Cardiac fibroblast (primary cell): ENCODE results near the gene RAP1GDS1.
"Not testable (repeated sequence)": the region's sequence is repeated elsewhere in the genome, so short reads cannot be mapped to it uniquely, and the experiment has no call there.

Experiments
- DNase-seq, 2 donors: peaks; one replicate each; pipeline versions ENCODE4 v3.0.0 to v3.0.0-alpha.2; 2010; ENCODE audit warnings: low read depth in 2 of 2
- H3K4me3 ChIP-seq, 2 donors: replicated peaks in 1 of 2; 1 replicate in 1 of 2; 2 replicates in 1 of 2; pipeline ENCODE4 v1.5.1; 2011; ENCODE audit warnings: low read depth in 2 of 2, low read length in 2 of 2, mild to moderate bottlenecking in 2 of 2, moderate library complexity in 1 of 2
- CTCF ChIP-seq: IDR thresholded peaks from one replicate; pipeline ENCODE4 v1.5.1; 2011; ENCODE audit warnings: low read depth, mild to moderate bottlenecking, low read length, inconsistent platforms

RAP1GDS1 gene

DNA sequence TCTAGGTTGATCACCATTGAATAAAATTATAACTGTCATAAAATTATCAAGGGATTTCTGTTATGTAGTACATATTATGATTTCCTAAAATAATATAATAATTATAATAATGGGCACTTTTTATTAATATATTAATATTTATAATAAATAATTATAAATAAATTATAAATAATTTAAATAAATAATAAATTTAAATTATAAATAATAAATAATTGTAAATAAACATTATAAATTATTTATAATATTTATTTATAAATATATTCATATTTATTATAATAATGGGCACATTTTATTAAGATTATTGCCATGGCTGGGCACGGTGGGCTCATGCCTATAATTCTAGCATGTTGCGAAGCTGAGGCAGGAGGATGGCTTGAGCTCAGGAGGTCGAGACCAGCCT is 24.5 kb downstream of the RAP1GDS1 start:
- no peak overlapping the region for H3K4me3 ChIP-seq
- DNase-seq, result no peak
- no peak for TF ChIP-seq CTCF

DNA sequence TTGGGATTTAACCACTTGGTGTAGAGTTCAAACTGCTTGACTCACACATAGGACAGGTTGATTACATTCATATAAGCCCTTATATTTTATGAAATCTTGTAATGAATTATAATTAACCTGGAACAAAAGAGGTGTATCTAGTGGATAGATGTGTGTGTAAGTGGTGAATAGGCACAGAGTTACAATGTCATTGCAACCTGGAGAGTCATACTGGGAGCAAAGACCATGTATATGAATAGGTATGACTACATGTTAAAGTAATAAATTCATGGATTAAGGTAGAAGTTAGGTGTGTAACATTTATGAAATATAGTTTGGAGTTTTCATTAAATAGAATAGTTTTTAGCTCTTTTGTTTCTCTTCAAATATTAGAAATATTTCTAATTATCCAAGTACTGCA is 26.1 kb downstream of the RAP1GDS1 start:
- TF ChIP-seq CTCF, result no peak
- DNase-seq, result no peak
- no peak overlapping the region for H3K4me3 ChIP-seq

DNA sequence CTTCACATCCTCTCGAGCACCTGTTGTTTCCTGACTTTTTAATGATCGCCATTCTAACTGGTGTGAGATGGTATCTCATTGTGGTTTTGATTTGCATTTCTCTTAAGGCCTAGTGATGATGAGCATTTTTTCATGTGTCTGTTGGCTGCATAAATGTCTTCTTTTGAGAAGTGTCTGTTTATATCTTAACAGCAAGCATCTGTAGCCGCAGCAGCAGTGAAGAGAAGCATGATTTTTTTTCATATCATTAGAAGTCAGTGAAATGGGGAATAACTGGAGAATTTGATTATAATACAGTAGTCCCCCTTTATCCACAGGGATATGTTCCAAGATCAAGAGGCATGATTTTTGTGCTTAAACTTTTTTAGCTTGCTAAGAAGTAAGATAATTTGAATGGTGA is 27.5 kb downstream of the RAP1GDS1 start:
- DNase-seq, result not testable (repeated sequence)

GRCh38 chr4:98289375-98289774 is 28.2 kb downstream of the RAP1GDS1 start:
- DNase-seq, result no peak
- TF ChIP-seq CTCF, result no peak
- H3K4me3 ChIP-seq, result no peak overlapping the region

More for the DNA sequence above, 27.5 kb downstream of the RAP1GDS1 start:
- not testable (repeated sequence) for H3K4me3 ChIP-seq

GRCh38 chr4:98290511-98290910 is 29.3 kb downstream of the RAP1GDS1 start:
- peak; percentile 61 to 67 for DNase-seq
- H3K4me3 ChIP-seq, result no peak overlapping the region
- no peak for TF ChIP-seq CTCF

DNA sequence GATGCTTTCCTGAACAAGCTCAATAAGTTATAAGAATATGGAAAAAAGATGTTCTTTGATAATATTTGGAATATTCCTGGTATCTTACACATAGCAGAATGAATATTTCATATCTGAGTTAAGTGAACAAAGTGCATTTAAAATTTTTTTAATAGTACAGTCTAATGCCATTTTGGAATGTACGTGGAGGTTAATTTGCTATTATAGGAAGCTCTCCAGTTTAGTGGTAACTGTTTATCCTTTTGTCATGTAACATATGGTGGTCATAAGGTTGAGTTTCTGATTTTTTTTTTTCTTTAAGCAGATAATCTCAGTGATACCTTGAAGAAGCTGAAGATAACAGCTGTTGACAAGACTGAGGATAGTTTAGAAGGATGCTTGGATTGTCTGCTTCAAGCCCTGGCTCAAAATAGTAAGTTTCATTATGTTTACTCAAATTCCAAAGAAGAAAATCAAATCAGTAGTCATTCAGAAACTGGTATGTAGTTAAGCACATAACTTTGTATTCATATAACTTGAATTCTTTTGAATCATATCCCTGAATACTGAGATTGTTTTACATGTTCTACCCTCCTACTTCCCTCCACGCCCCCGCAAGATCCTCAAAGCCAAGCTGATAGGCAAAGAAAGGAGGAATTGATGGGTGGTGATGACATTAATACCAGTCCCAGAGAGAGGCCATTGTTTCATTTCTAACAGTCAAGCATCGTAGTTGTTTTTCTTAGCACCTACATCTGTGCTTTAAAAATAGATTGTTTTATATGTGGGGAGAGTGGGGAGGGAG is 32.1 kb downstream of the RAP1GDS1 start:
- peak; percentile 35 to 60 for DNase-seq
- no peak for TF ChIP-seq CTCF
- no peak overlapping the region for H3K4me3 ChIP-seq

GRCh38 chr4:98298022-98298421 is 36.8 kb downstream of the RAP1GDS1 start:
- no peak for TF ChIP-seq CTCF
- DNase-seq, result no peak
- H3K4me3 ChIP-seq, result no peak overlapping the region
